Fibroblast of mammary gland (primary cell): Measurements from ENCODE around the gene ABCG2.

Experiments
- DNase-seq: peaks from one replicate; pipeline ENCODE4 v3.0.0-alpha.2; 2010; ENCODE audit warnings: low read depth
- H3K4me3 ChIP-seq: 2 replicates; pipeline ENCODE4 v1.5.1; 2011; ENCODE audit warnings: low read depth, mild to moderate bottlenecking, low read length, moderate library complexity; ENCODE audit not compliant: control insufficient read depth
- CTCF ChIP-seq: conservative IDR thresholded peaks from 2 replicates; pipeline ENCODE4 v1.5.1; 2011; ENCODE audit warnings: low read depth, low read length, inconsistent platforms; ENCODE audit not compliant: control insufficient read depth, insufficient read depth

Gene ABCG2

GRCh38 chr4:88143504-88143903, 14.9 kb downstream of the ABCG2 start:
- TF ChIP-seq CTCF: no peak
- peak; percentile 64 for DNase-seq
- no peak overlapping the region for H3K4me3 ChIP-seq

- H3K4me3 ChIP-seq: no peak overlapping the region
- DNase-seq: peak; percentile 69
- TF ChIP-seq CTCF: no peak
These were observed 19.9 kb downstream of the ABCG2 start for GRCh38 chr4:88138561-88138960.

GRCh38 chr4:88137112-88137511, 21.3 kb downstream of the ABCG2 start:
- no peak overlapping the region for H3K4me3 ChIP-seq
- peak; percentile 43 for DNase-seq
- TF ChIP-seq CTCF: no peak

GRCh38 chr4:88136249-88136648, 22.2 kb downstream of the ABCG2 start:
- H3K4me3 ChIP-seq: no peak overlapping the region
- DNase-seq: no peak
- TF ChIP-seq CTCF: no peak

- no peak for TF ChIP-seq CTCF
- no peak overlapping the region for H3K4me3 ChIP-seq
- no peak for DNase-seq
These were observed 23.1 kb downstream of the ABCG2 start for GRCh38 chr4:88135356-88135663.

GRCh38 chr4:88134536-88135355, 23.7 kb downstream of the ABCG2 start:
- DNase-seq: no peak
- TF ChIP-seq CTCF: no peak
- no peak overlapping the region for H3K4me3 ChIP-seq

- no peak for TF ChIP-seq CTCF
- H3K4me3 ChIP-seq: no peak overlapping the region
These were observed 24.3 kb downstream of the ABCG2 start for GRCh38 chr4:88134111-88134510.

More at GRCh38 chr4:88134111-88134510, 24.3 kb downstream of the ABCG2 start:
- no peak for DNase-seq
